Erythroblast (primary cell): ENCODE measurements around the gene FKBP2.

Source experiments
- GATA1 ChIP-seq: IDR thresholded peaks from 2 replicates; pipeline ENCODE4 v1.6.1; 2011; ENCODE audit warnings: low read depth, mild to moderate bottlenecking, control low read depth, low read length, moderate library complexity
- POLR2A ChIP-seq: IDR thresholded peaks from 2 replicates; pipeline ENCODE4 v1.6.1; 2011; ENCODE audit warnings: mild to moderate bottlenecking, low read length

DNA sequence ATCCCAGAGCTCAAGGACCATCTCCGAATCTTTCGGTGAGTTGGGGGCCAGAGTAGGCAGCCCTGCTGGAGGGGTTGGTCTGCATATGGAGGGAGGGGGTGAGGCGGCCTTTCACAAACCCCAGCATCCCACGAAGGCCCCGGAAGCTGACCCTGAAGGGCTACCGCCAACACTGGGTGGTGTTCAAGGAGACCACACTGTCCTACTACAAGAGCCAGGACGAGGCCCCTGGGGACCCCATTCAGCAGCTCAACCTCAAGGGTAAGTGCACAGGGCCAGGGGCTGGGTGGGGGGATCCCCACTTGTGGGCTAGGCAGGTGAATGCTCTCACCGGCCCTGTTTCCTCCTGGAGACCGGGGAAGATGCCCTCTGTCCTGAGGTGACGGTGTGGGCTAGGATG, 21.1 kb upstream of the FKBP2 start:
- TF ChIP-seq POLR2A (peak; percentile 15), GATA1 (no peak)
